ENCODE results near the gene EFCAB6.

The EFCAB6 gene

GRCh38 chr22:43840431-43840830, 28.3 kb upstream of the EFCAB6 start:
- H3K27me3 ChIP-seq (ENCODE audit: control insufficient read depth in 3 of 3, insufficient read depth in 3 of 3, low read depth in 1 of 3, low read length in 3 of 3) = no peaks in the 10 kb centered on the region
- peak overlapping the region; percentile 14 for H2AK5ac ChIP-seq (ENCODE audit: low read depth, low read length)
- no peak overlapping the region for H3K4ac ChIP-seq (ENCODE audit: low read length)
- peaks cover 5 to 28% of the 10 kb centered on the region in 2 donors for H3K36me3 ChIP-seq (replicated peaks in 1 of 2; ENCODE audit: control insufficient read depth in 2 of 2, insufficient read depth in 2 of 2, low read length in 2 of 2)
- peak overlapping the region; percentile 31 for H3K14ac ChIP-seq (ENCODE audit: low read length)
- H3K18ac ChIP-seq (ENCODE audit: low read length) = peak overlapping the region; percentile 27
- WGBS, 2 donors (ENCODE audit: extremely low coverage in 2 of 2, insufficient read length in 2 of 2, insufficient replicate concordance in 1 of 2) = no CpG with 5 or more reads among the region's 13 CpGs
- H4K91ac ChIP-seq (ENCODE audit: low read depth, low read length, poor library complexity) = no peak overlapping the region
- peak overlapping the region; percentile 35 for H2BK5ac ChIP-seq (ENCODE audit: low read length)
- peaks cover 0 to 2% of the 10 kb centered on the region in 2 donors for H3K4me1 ChIP-seq (ENCODE audit: control insufficient read depth in 2 of 2, insufficient read depth in 1 of 2, low read depth in 1 of 2, low read length in 2 of 2)
- no peak overlapping the region for H4K8ac ChIP-seq (ENCODE audit: low read depth, low read length)
- DNase-seq (ENCODE audit: low spot score) = no peak
- H3K9ac ChIP-seq (ENCODE audit: low read depth, low read length, poor library complexity) = no peak overlapping the region
- peaks cover 0 to 2% of the 10 kb centered on the region in 2 donors for H3K9me3 ChIP-seq (replicated peaks in 1 of 2; ENCODE audit: control insufficient read depth in 2 of 2, insufficient read depth in 1 of 2, low read depth in 1 of 2, low read length in 2 of 2)
- H2BK12ac ChIP-seq (ENCODE audit: low read length) = no peak overlapping the region
- H3K4me2 ChIP-seq (ENCODE audit: insufficient read depth, low read length, poor library complexity, severe bottlenecking) = no peak overlapping the region
- no peak overlapping the region for H2BK120ac ChIP-seq (ENCODE audit: low read depth, low read length)
- H3K4me3 ChIP-seq (ENCODE audit: low read length in 2 of 2) = no peak overlapping the region
- no peak overlapping the region for H2BK15ac ChIP-seq (ENCODE audit: low read length)
- no peak overlapping the region for H3K23ac ChIP-seq (ENCODE audit: low read depth, low read length, poor library complexity)
- no peak overlapping the region for H2AFZ ChIP-seq (ENCODE audit: low read length)
- peaks cover 5% of the 10 kb centered on the region for H3K79me1 ChIP-seq (ENCODE audit: low read depth, low read length)
- H3K27ac ChIP-seq (replicated peaks; ENCODE audit: low read length) = no peak overlapping the region

GRCh38 chr22:43839781-43840180, 27.7 kb upstream of the EFCAB6 start:
- Histone ChIP-seq H2BK120ac (ENCODE audit: low read depth, low read length) (no peak overlapping the region), H3K4me2 (ENCODE audit: insufficient read depth, low read length, poor library complexity, severe bottlenecking) (no peak overlapping the region), H3K9ac (ENCODE audit: low read depth, low read length, poor library complexity) (no peak overlapping the region), H3K18ac (ENCODE audit: low read length) (no peak overlapping the region), H2BK15ac (ENCODE audit: low read length) (no peak overlapping the region), H3K23ac (ENCODE audit: low read depth, low read length, poor library complexity) (no peak overlapping the region), H3K4me3 (ENCODE audit: low read length in 2 of 2) (no peak overlapping the region), H3K27ac (replicated peaks; ENCODE audit: low read length) (no peak overlapping the region), H4K91ac (ENCODE audit: low read depth, low read length, poor library complexity) (no peak overlapping the region), H3K4me1 (ENCODE audit: control insufficient read depth in 2 of 2, insufficient read depth in 1 of 2, low read depth in 1 of 2, low read length in 2 of 2) (peaks cover 0 to 2% of the 10 kb centered on the region in 2 donors), H2BK5ac (ENCODE audit: low read length) (no peak overlapping the region), H2AFZ (ENCODE audit: low read length) (no peak overlapping the region), H3K14ac (ENCODE audit: low read length) (no peak overlapping the region), H3K36me3 (replicated peaks in 1 of 2; ENCODE audit: control insufficient read depth in 2 of 2, insufficient read depth in 2 of 2, low read length in 2 of 2) (peaks cover 5 to 30% of the 10 kb centered on the region in 2 donors), H3K4ac (ENCODE audit: low read length) (no peak overlapping the region), H2BK12ac (ENCODE audit: low read length) (no peak overlapping the region), H3K79me1 (ENCODE audit: low read depth, low read length) (peaks cover 2% of the 10 kb centered on the region), H4K8ac (ENCODE audit: low read depth, low read length) (no peak overlapping the region), H3K27me3 (ENCODE audit: control insufficient read depth in 3 of 3, insufficient read depth in 3 of 3, low read depth in 1 of 3, low read length in 3 of 3) (no peaks in the 10 kb centered on the region), H3K9me3 (replicated peaks in 1 of 2; ENCODE audit: control insufficient read depth in 2 of 2, insufficient read depth in 1 of 2, low read depth in 1 of 2, low read length in 2 of 2) (peaks cover 0 to 2% of the 10 kb centered on the region in 2 donors), H2AK5ac (ENCODE audit: low read depth, low read length) (no peak overlapping the region)
- no peak for DNase-seq (ENCODE audit: low spot score)
- no CpG with 5 or more reads among the region's 8 CpGs for WGBS, 2 donors (ENCODE audit: extremely low coverage in 2 of 2, insufficient read length in 2 of 2, insufficient replicate concordance in 1 of 2)

GRCh38 chr22:43838571-43839307, 26.6 kb upstream of the EFCAB6 start:
- Histone ChIP-seq H3K4ac (ENCODE audit: low read length) (no peak overlapping the region), H4K8ac (ENCODE audit: low read depth, low read length) (no peak overlapping the region), H3K18ac (ENCODE audit: low read length) (no peak overlapping the region), H3K79me1 (ENCODE audit: low read depth, low read length) (peaks cover 1% of the 10 kb centered on the region), H3K27me3 (ENCODE audit: control insufficient read depth in 3 of 3, insufficient read depth in 3 of 3, low read depth in 1 of 3, low read length in 3 of 3) (no peaks in the 10 kb centered on the region), H2BK15ac (ENCODE audit: low read length) (no peak overlapping the region), H3K14ac (ENCODE audit: low read length) (no peak overlapping the region), H2BK120ac (ENCODE audit: low read depth, low read length) (no peak overlapping the region), H2AFZ (ENCODE audit: low read length) (no peak overlapping the region), H3K4me1 (ENCODE audit: control insufficient read depth in 2 of 2, insufficient read depth in 1 of 2, low read depth in 1 of 2, low read length in 2 of 2) (peaks cover 0 to 2% of the 10 kb centered on the region in 2 donors), H3K4me2 (ENCODE audit: insufficient read depth, low read length, poor library complexity, severe bottlenecking) (no peak overlapping the region), H2AK5ac (ENCODE audit: low read depth, low read length) (no peak overlapping the region), H3K9me3 (replicated peaks in 1 of 2; ENCODE audit: control insufficient read depth in 2 of 2, insufficient read depth in 1 of 2, low read depth in 1 of 2, low read length in 2 of 2) (no peaks in the 10 kb centered on the region), H3K27ac (replicated peaks; ENCODE audit: low read length) (no peak overlapping the region), H4K91ac (ENCODE audit: low read depth, low read length, poor library complexity) (no peak overlapping the region), H2BK5ac (ENCODE audit: low read length) (no peak overlapping the region), H2BK12ac (ENCODE audit: low read length) (no peak overlapping the region), H3K9ac (ENCODE audit: low read depth, low read length, poor library complexity) (no peak overlapping the region), H3K23ac (ENCODE audit: low read depth, low read length, poor library complexity) (no peak overlapping the region), H3K4me3 (ENCODE audit: low read length in 2 of 2) (no peak overlapping the region), H3K36me3 (replicated peaks in 1 of 2; ENCODE audit: control insufficient read depth in 2 of 2, insufficient read depth in 2 of 2, low read length in 2 of 2) (peaks cover 5 to 30% of the 10 kb centered on the region in 2 donors)
- WGBS, 2 donors (ENCODE audit: extremely low coverage in 2 of 2, insufficient read length in 2 of 2, insufficient replicate concordance in 1 of 2) = no CpG with 5 or more reads among the region's 25 CpGs
- no peak for DNase-seq (ENCODE audit: low spot score)

- Histone ChIP-seq H3K18ac (ENCODE audit: low read length) (peak overlapping the region; percentile 57), H4K91ac (ENCODE audit: low read depth, low read length, poor library complexity) (no peak overlapping the region), H4K8ac (ENCODE audit: low read depth, low read length) (no peak overlapping the region), H3K36me3 (replicated peaks in 1 of 2; ENCODE audit: control insufficient read depth in 2 of 2, insufficient read depth in 2 of 2, low read length in 2 of 2) (peaks cover 5 to 32% of the 10 kb centered on the region in 2 donors), H3K23ac (ENCODE audit: low read depth, low read length, poor library complexity) (peak overlapping the region; percentile 65), H3K27ac (replicated peaks; ENCODE audit: low read length) (no peak overlapping the region), H3K27me3 (ENCODE audit: control insufficient read depth in 3 of 3, insufficient read depth in 3 of 3, low read depth in 1 of 3, low read length in 3 of 3) (no peaks in the 10 kb centered on the region), H2BK15ac (ENCODE audit: low read length) (no peak overlapping the region), H2BK5ac (ENCODE audit: low read length) (peak overlapping the region; percentile 82), H3K79me1 (ENCODE audit: low read depth, low read length) (peaks cover 3% of the 10 kb centered on the region), H3K4me3 (ENCODE audit: low read length in 2 of 2) (no peak overlapping the region), H2BK12ac (ENCODE audit: low read length) (no peak overlapping the region), H3K9me3 (replicated peaks in 1 of 2; ENCODE audit: control insufficient read depth in 2 of 2, insufficient read depth in 1 of 2, low read depth in 1 of 2, low read length in 2 of 2) (peaks cover 0 to 2% of the 10 kb centered on the region in 2 donors), H3K4me2 (ENCODE audit: insufficient read depth, low read length, poor library complexity, severe bottlenecking) (no peak overlapping the region), H3K4me1 (ENCODE audit: control insufficient read depth in 2 of 2, insufficient read depth in 1 of 2, low read depth in 1 of 2, low read length in 2 of 2) (peaks cover 0 to 2% of the 10 kb centered on the region in 2 donors), H2AK5ac (ENCODE audit: low read depth, low read length) (no peak overlapping the region), H2BK120ac (ENCODE audit: low read depth, low read length) (no peak overlapping the region), H2AFZ (ENCODE audit: low read length) (no peak overlapping the region), H3K4ac (ENCODE audit: low read length) (no peak overlapping the region), H3K14ac (ENCODE audit: low read length) (no peak overlapping the region), H3K9ac (ENCODE audit: low read depth, low read length, poor library complexity) (no peak overlapping the region)
- DNase-seq (ENCODE audit: low spot score) = no peak
- WGBS, 2 donors (ENCODE audit: extremely low coverage in 2 of 2, insufficient read length in 2 of 2, insufficient replicate concordance in 1 of 2) = no CpG with 5 or more reads among the region's 10 CpGs
Measured at GRCh38 chr22:43838161-43838560, 26.1 kb upstream of the EFCAB6 start.

All from neuronal stem cell (in vitro differentiated cells).